Right renal cortex interstitium (tissue), 3 donors: ENCODE measurements around the gene INPP5A. TPM values are rescaled to one million over a fixed set of nuclear protein-coding genes. Genes with fewer than 3 reads are reported as not detected.
"Not testable (repeated sequence)": the region's sequence is repeated elsewhere in the genome, so short reads cannot be mapped to it uniquely, and the experiment has no call there.

Experiments
- DNase-seq, 3 donors: peaks; one replicate each; pipeline ENCODE4 v3.0.0-alpha.2; 2013; ENCODE audit warnings: low read depth in 3 of 3, low spot score in 2 of 3
- polyA plus RNA-seq, 3 donors: library from polyadenylated mRNA; unstranded; fragments of 120-200 nt; gene quantifications; one replicate each; pipeline ENCODE4 v1.2.1, GENCODE V29; 2013; ENCODE audit not compliant: insufficient read length in 3 of 3

INPP5A gene
- polyA plus RNA-seq, 3 donors, result 35.1 to 36.4 (median 35.4) TPM

DNA sequence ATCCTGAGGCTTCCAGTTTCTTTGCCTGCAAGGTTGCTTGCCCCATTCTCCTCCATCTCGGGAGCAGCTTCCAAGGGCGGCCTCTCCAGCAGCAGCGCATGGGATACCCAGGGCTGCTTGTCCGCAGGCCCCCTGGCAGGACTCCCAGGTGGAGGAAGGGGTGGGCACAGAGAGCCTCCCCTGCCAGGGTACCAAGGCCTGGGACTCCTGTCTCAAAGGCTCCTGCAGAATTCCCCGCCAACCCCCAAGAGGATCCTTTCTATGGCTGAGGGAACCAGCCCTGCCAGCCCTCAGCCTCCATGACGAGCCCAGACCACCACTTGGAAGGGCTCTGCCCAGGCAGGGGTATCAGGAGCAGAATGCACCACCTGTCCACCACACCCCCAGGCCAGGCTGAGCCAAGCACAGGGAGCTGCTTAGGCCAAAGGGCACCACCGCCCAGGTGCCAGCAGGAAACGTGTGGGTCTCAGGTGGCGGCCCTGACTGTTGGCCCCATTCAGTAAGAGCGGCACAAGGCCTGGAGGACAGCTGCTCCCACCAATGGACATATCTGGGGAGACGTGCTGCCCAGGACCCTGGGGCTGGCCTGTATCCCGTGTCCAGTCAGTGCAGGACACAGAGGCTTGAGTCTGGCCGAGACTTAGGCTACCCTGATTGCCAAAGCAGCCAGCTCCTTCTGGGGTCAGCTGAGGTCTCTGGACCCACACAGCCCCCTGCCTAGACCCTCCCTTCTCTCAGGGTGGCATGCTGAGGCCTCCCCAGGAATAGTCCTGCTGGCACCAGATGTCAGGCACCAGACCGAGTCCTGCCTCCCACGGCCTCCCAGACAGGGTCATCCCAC is 33.8 kb upstream of the INPP5A start:
- DNase-seq, result no peak

DNA sequence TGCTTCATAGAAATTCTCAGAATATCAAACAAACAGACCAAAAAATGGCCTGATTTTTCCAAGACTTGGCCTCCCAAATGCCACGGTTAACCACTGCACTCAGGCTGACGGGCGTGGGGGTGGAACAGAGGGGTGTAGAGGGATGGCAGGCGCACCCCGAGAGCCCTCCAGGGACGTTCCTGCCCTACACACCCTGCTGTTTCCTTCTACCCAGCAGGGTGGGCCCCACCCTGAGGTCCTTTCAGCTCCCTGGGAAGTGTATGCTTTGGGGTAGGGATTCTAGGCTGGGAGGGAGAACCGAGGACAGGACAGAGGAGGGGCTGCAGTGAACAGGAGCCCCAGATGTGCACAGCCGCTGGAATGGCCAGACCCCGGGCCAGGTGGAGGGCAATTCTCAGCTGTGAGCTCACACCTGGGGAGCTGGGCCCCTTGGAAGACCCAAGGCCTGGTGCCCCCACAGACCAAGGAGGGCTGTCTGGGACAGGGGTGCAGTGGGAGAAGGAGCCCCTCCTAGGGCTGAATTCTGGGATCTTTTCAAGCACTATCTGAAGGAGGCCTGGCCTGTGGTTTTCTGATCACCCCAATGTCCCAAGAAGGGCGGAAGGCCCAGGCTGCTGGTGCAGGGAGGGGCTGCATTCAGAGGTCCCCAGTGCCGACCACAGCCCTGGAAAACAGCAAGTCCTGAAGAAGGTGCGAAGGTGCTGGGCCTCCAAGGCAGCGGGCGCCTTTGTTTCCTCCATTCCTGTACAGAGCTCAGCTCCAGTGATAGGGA is 32.9 kb upstream of the INPP5A start:
- DNase-seq, result no peak

- not testable (repeated sequence) for DNase-seq
These were observed 32.0 kb upstream of the INPP5A start for GRCh38 chr10:132505546-132505945.

- DNase-seq, result no peak
These were observed 30.7 kb upstream of the INPP5A start for GRCh38 chr10:132506711-132507408.

DNA sequence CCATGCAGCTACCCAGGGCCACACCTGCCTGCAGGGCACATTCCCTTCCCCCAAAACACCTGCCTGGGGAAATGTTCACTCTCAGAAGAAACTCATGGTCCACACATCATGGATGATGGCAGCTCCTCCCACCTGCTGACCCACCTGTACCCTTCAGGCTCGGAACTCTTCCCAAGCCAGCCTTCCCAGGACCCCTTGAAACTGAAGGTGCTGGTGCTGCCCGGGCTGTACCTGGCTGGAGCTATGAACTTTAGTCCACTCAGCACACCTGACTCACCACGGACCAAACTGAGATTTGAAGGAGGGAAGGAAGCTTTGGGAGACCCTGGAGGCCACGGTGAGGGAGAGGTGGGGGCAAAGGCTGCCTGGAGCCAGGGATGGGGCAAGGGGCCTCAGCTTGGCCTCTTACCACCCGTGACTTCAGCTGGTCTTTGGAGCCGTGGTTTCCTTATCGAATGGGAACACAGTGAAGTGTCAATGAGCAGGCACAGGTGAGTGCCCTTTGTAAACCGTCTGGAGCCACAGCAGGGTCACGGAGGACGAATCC is 30.1 kb upstream of the INPP5A start:
- no peak for DNase-seq

- no peak for DNase-seq
These were observed 29.6 kb upstream of the INPP5A start for GRCh38 chr10:132507956-132508490.

DNA sequence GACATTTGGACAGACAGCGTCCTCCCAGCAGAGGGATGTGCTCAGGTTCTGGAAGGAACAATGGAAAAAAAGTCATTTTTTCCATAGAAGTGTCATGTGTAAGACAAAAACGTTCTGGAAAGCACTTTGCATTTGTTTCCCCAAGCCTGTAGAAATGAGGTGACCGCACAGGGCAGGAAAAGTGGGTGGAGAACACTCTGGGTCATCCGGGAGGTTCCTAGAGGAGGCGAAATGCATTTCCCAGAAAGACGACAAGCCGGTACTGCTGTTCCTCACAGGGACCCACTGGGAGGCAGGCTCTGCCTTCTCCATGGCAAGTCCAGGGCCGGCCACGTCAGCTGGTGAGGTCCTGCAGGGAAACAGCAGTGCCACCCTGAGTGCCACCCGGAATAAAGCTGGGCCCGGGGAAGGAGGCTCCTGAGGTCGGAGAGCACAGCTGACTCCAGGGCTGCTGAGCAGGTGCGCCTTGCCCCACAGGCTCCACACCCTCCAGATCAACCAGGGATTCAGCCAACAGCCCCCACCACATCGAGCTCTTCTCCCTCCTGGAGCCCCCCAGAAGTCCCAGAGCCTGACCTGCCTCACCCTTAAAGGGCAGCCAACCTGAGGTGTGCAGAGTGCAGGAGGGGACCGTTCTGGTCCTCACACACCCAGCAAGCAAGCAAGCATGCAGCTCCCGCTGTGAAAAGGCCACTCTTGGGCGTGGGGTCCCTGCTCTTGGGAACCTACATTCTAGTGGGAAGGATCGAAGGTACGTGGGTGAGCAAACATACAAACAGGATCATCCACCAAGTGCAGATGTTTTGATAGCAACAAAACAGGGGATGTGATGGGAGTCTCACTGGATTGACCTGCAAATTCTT is 28.8 kb upstream of the INPP5A start:
- no peak for DNase-seq

DNA sequence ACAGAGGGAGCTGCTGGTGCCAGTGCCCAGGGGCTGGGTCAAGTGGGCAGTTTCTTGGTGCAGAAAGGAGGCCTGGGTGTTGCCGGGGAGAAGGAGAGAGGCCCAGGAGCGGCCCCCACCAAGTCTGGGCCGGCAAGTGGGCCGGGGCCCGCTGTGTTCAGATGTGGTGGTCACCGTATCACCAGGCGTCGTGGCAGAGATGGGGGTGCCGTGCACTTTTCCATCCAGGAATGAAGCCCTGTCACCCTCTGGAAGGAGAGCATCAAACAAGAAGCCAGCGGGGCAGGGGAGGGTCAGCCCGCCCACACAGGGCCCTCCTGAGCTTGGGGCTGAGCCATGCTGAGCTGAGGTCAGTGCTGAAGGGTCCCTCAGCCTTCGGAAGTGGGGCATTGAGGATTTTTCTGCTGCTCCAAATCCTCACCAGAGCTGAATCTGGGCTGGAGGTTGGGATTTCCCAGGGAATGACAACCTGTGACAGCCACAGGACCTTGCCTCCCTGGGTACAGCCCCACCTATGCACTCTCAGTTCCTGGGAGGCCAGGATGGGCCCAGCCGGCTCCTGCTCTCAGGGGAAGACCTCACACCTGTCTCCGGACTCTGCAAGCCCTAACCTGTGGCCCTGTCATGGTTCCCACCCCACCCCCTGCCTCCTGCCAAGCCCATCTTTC is 27.9 kb upstream of the INPP5A start:
- no peak for DNase-seq

DNA sequence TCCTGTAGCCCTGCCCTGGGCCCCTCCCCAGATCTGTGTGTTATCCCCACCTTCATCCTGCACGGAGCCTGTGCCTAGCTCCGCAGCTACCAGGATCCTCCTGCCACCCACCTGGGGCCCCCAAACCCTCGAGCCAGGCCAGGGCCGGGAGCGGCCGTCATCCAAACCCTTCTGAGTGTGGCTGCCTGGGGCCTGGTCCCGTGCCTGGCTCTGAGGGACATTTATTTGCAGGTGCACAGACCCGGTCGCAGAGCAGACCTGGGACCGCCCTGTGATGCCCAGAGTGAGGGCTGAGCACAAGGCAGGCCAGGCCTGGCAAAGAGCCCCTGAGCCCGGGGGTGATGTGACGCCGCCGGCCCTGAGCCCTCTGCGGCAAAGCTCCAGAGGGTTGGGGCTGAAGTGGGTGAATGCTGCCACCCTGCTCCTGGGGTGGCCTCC is 27.4 kb upstream of the INPP5A start:
- no peak for DNase-seq

DNA sequence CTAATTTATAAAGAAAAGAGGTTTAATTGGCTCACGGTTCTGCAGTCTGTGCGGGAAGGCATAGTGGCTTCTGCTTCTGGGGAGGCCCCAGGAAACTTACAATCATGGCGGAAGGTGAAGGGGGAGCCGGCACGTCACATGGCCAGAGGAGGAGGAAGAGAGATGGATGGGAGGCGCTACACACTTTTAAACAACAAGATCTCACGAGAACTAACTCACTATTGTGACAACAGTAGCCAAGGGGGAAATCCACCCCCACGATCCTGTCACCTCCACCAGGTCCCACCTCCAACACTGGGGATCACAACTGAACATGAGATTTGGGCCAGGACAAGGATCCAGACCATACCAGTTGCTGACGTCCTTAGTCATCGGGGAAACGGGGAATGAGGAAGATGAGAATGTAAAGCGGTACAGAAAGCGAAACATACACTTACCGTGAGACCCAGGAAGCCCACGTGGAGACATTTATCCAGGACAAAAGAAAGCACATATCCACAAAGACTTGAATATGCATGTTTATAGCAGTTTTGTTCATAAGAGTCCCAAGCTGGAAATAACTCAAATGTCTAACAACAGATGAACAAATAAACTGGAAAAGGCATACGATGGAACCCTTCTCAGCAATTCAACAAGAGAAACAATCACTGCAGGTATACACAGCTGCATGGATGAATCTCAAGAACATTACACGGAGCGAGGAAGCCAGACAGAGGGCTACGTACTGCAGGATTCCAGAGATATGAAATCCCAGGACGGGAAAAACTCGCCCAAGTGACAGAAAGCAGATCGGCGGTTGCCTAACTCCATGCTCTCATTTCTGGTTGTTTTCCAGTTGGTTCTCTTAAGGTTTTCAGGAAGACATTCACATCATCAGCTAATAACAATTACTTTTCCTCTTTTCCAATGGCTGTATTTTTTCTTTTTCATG is 26.2 kb upstream of the INPP5A start:
- no peak for DNase-seq

- DNase-seq, result no peak
These were observed 25.5 kb upstream of the INPP5A start for GRCh38 chr10:132512052-132512442.

GRCh38 chr10:132512693-132513345 is 24.8 kb upstream of the INPP5A start:
- no peak for DNase-seq

GRCh38 chr10:132514821-132515520 is 22.6 kb upstream of the INPP5A start:
- DNase-seq, result no peak

- no peak for DNase-seq
These were observed 21.5 kb upstream of the INPP5A start for GRCh38 chr10:132515811-132516726.

DNA sequence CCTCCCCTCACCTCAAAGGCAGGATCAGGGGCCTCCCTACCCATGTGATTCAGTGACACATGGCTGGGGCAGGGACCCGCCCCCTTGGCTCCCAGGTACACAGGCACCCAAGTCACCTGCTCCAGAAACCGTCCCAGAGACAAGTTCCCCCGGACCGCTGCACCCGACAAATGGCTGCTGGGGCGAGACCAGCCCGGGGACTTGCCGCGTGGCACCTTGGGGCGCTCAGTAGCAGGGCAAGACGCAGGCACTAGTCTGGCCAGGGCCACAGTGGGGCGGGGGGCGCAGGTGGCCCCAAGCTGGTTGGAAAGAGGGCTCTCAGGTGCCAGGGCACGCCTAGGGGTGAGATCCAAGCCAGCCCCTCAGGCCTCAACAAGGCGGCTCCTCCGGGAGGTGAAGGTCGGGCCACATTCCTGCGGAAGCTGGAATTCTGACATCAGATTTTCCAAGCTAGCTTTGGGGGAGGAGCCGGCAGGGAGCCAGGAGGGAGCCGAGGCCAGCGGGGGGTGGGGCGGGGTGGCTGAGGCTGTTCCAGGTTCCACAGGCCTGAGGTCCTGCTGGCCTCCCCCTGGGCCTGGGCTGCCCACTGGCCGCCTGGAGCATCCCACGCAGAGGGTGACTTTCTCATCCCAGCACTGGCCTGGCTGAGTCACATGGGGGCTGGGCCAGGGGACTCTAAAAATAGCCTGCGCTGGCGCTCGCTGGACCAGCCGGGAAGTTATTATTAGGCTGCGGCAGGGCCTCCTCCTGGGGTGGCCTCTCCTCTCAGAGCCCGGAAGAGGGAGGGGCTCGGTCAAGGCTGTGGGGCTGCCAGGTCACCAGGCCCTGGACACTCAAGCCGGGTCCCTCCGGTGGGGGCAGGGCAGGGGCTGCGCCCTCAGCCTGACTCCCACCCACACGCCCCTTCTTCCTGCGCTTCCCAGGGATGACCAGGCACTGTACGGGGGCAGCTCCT is 20.5 kb upstream of the INPP5A start:
- peak in 2 of 3 donors; percentile 81 to 93 for DNase-seq
